IgD-negative memory B cell (primary cell): Measurements from ENCODE around the gene REPS2. TPM values are rescaled to one million over a fixed set of nuclear protein-coding genes. Genes with fewer than 3 reads are reported as not detected.

Experiments used
- H3K27ac Mint-ChIP-seq, 3 donors: one replicate each; pipeline ENCODE4 v1.8.0; 2020 to 2022; ENCODE audit warnings: mild to moderate bottlenecking in 3 of 3, mixed read lengths in 3 of 3, moderate library complexity in 1 of 3
- H3K27me3 Mint-ChIP-seq: one replicate; pipeline ENCODE4 v1.8.0; 2021; ENCODE audit warnings: mixed read lengths
- H3K36me3 Mint-ChIP-seq: one replicate; pipeline ENCODE4 v1.8.0; 2020; ENCODE audit warnings: mild to moderate bottlenecking, mixed read lengths
- H3K4me1 Mint-ChIP-seq, 3 donors: one replicate each; pipeline ENCODE4 v1.8.0; 2020 to 2022; ENCODE audit warnings: mixed read lengths in 3 of 3, mild to moderate bottlenecking in 1 of 3
- H3K4me3 Mint-ChIP-seq, 4 donors: one replicate each; pipeline ENCODE4 v1.8.0; 2020 to 2022; ENCODE audit warnings: mild to moderate bottlenecking in 4 of 4, mixed read lengths in 4 of 4, moderate library complexity in 3 of 4
- H3K9me3 Mint-ChIP-seq, 3 donors: one replicate each; pipeline ENCODE4 v1.8.0; 2020 to 2021; ENCODE audit warnings: mixed read lengths in 3 of 3, mild to moderate bottlenecking in 1 of 3
- polyA plus RNA-seq: library from polyadenylated mRNA; unstranded; fragments of 300-500 nt; fragmentation: Illumina TruSeq; gene quantifications from one replicate; pipeline ENCODE4 v1.2.3, GENCODE V29; 2021

Gene REPS2
- polyA plus RNA-seq, 1 donor from 2014 or later, result 1.3 TPM

DNA sequence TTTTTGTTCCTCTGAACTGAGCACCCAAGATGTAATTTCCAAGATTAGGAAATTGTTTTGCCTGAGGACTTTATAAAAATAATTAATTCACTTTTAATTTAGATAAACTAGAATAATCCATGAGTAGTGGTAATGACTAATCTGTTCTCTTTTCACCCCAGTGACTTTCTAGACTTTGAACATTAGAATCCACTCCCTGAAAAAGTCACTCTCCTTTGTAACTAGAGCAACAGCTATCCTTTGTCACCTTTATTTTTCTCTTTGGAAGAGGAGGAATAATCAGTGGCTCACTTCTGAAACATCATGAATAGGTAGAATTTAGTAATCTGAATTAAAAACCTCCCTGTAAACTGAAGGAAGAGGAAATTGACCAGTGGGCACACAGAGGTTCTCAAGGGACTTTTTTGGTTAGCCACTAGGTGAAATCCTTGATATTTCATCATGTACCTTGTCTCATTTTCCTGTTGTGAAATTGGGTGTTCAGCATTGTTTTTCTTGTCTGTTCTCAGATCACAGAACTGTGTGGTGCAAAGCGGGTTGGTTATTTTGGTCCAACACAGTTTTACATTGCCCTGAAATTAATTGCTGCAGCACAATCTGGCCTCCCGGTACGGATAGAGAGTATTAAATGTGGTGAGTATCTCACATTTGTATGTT, 59.4 kb downstream of the REPS2 start:
- Mint-ChIP-seq H3K4me3 (no peak overlapping the region), H3K36me3 (peaks cover 2% of the 10 kb centered on the region), H3K27me3 (peaks cover 8% of the 10 kb centered on the region), H3K4me1 (no peaks in the 10 kb centered on the region), H3K27ac (no peak overlapping the region), H3K9me3 (peaks cover 0 to 6% (median 4%) of the 10 kb centered on the region in 3 donors)

DNA sequence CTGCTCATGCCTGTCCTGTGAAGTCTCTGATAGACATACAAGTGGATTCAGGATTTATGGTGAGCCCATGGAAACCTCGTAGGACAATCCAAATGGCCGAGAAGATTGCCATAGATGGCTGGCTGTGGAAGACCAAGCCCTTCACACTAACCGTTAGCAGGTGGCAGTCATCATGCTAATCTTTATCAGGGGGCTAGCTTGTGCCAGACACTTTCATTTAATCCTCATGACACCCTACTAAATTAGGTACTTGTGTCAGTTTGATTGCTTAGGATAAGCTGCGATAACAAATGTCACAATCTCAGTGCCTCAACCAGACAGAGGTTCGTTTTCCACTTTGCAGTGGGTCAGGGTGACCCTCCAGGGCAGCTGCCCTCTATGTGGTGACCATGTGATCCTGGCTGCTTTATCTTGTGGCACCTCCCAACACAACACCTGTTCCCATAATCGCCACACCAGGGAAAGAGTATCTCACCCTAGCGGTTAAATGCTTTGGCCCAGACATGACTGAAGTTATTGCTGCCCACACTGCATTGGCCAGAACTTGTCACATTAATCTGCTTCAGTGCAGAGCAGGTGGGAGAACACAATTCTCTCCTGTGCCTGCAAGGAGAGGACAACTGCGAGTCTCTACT, 60.8 kb downstream of the REPS2 start:
- H3K36me3 Mint-ChIP-seq, result peaks cover 2% of the 10 kb centered on the region
- no peaks in the 10 kb centered on the region for H3K9me3 Mint-ChIP-seq
- peaks cover 3% of the 10 kb centered on the region for H3K27me3 Mint-ChIP-seq
- H3K4me1 Mint-ChIP-seq, result no peaks in the 10 kb centered on the region
- no peak overlapping the region for H3K27ac Mint-ChIP-seq
- no peak overlapping the region for H3K4me3 Mint-ChIP-seq

- peaks cover 5% of the 10 kb centered on the region for H3K27me3 Mint-ChIP-seq
- H3K36me3 Mint-ChIP-seq, result peaks cover 2% of the 10 kb centered on the region
- no peak overlapping the region for H3K4me3 Mint-ChIP-seq
- no peaks in the 10 kb centered on the region for H3K9me3 Mint-ChIP-seq
- no peaks in the 10 kb centered on the region for H3K4me1 Mint-ChIP-seq
- H3K27ac Mint-ChIP-seq, result peak overlapping the region in 1 of 3 donors; percentile 24
Observed at GRCh38 chrX:17009856-17010625, 63.6 kb downstream of the REPS2 start.

DNA sequence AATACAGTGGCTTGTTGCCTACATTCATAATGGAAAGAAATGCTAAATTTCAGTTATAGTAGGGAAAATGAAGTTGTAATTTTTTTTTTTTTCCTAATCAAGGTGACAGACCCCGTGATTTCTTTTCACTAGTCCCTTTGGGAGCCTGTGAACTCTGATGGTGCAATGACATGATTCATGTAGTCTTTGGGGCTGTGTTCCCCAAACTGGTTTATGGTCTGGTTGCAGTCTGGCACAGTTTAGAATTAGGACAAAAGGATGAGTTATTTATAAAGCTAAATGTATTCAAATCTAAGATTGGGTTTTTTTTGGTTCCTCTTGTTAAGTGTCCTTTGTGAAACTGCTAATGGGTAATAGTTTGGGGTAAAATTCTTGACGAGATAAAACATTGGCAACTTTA, 66.0 kb downstream of the REPS2 start:
- Mint-ChIP-seq H3K27me3 (peaks cover 3% of the 10 kb centered on the region), H3K9me3 (no peaks in the 10 kb centered on the region), H3K4me3 (no peak overlapping the region), H3K36me3 (peaks cover 2% of the 10 kb centered on the region), H3K4me1 (no peaks in the 10 kb centered on the region), H3K27ac (peak overlapping the region in 1 of 3 donors; percentile 92)

GRCh38 chrX:17014216-17014615, 67.8 kb downstream of the REPS2 start:
- no peaks in the 10 kb centered on the region for H3K9me3 Mint-ChIP-seq
- no peak overlapping the region for H3K27ac Mint-ChIP-seq
- no peaks in the 10 kb centered on the region for H3K36me3 Mint-ChIP-seq
- H3K4me1 Mint-ChIP-seq, result peaks cover 0 to 7% (median 0%) of the 10 kb centered on the region in 3 donors
- H3K27me3 Mint-ChIP-seq, result peaks cover 2% of the 10 kb centered on the region
- no peak overlapping the region for H3K4me3 Mint-ChIP-seq

DNA sequence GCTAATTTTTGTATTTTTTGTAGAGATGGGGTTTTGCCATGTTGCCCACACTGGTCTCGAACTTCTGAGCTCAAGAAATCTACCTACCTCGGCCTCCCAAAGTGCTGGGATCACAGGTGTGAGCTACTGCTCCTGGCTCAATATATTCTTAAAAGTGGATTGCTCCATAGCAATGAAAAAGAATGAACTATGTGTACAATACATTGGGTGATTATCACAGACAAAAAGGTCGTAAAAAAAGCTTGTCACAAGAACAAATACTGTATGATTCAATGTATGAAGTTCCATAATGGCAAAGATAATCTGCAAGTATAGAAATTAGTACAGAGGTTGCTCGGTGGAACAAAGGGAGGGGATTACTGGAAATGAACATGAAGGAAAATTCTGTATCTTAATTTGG, 70.7 kb downstream of the REPS2 start:
- Mint-ChIP-seq H3K9me3 (no peaks in the 10 kb centered on the region), H3K36me3 (no peaks in the 10 kb centered on the region), H3K4me1 (peaks cover 0 to 7% (median 4%) of the 10 kb centered on the region in 3 donors), H3K27me3 (peaks cover 2% of the 10 kb centered on the region), H3K4me3 (no peak overlapping the region), H3K27ac (no peak overlapping the region)

DNA sequence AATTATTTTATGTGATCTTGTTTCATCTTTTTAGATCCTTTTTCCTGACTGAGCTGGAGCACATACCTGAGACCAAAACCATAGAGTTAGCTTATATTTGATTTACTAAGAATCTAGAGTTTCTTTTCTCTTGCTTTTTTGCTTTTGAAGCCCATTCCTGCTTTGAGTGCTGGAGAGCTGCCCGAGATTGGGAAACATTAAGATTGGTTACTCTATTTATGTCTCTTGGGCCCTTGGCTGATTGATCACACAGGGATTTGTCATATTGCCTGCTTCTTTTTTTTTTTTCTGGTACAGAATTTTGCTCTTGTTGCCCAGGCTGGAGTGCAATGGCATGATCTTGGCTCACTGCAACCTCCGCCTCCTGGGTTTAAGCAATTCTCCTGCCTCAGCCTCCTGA, 73.9 kb downstream of the REPS2 start:
- peaks cover 0 to 2% (median 0%) of the 10 kb centered on the region in 3 donors for H3K9me3 Mint-ChIP-seq
- no peak overlapping the region for H3K27ac Mint-ChIP-seq
- H3K4me3 Mint-ChIP-seq, result no peak overlapping the region
- no peaks in the 10 kb centered on the region for H3K36me3 Mint-ChIP-seq
- peaks cover 1% of the 10 kb centered on the region for H3K27me3 Mint-ChIP-seq
- H3K4me1 Mint-ChIP-seq, result peaks cover 0 to 7% (median 4%) of the 10 kb centered on the region in 3 donors

GRCh38 chrX:17020851-17021821, 74.7 kb downstream of the REPS2 start:
- peaks cover 0 to 2% (median 0%) of the 10 kb centered on the region in 3 donors for H3K9me3 Mint-ChIP-seq
- no peak overlapping the region for H3K4me3 Mint-ChIP-seq
- H3K4me1 Mint-ChIP-seq, result peaks cover 0 to 7% (median 4%) of the 10 kb centered on the region in 3 donors
- H3K36me3 Mint-ChIP-seq, result no peaks in the 10 kb centered on the region
- peaks cover 1% of the 10 kb centered on the region for H3K27me3 Mint-ChIP-seq
- no peak overlapping the region for H3K27ac Mint-ChIP-seq

DNA sequence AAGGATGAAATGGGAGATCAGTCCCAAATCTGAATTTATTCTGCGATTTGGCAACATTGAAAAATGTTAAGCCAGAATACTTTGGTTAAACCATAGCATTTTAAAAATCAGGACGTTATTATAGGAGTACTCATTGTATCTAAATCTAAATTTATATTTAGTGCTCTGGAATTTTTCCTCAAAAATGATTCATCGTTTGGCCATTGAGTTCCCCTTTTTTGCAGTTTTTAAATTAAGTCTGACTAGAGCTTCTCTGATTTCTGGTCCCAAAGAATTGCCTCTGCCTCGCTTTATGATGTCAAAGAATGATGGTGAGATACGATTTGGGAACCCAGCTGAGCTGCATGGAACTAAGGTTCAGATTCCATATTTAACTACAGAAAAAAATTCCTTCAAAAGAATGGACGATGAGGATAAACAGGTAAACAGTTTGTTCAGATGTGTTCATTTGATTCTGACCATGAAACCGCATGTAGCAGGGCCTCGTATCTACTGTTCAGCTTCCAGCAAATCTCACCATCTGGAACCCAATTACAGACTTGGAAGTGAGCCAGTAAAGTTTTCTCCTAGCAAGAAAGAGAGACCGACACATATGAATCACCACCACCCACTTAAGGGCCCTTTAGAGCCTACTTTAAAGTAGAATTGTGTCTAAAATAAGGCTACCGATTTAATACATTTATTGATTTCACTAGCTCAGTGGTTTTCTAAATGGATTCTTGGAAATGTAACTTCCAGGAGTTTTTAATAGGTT, 75.6 kb downstream of the REPS2 start:
- Mint-ChIP-seq H3K36me3 (no peaks in the 10 kb centered on the region), H3K9me3 (peaks cover 0 to 2% (median 0%) of the 10 kb centered on the region in 3 donors), H3K4me1 (peaks cover 0 to 7% (median 4%) of the 10 kb centered on the region in 3 donors), H3K4me3 (no peak overlapping the region), H3K27ac (no peak overlapping the region), H3K27me3 (peaks cover 1% of the 10 kb centered on the region)

GRCh38 chrX:17023661-17024060, 77.2 kb downstream of the REPS2 start:
- Mint-ChIP-seq H3K4me3 (no peak overlapping the region), H3K36me3 (no peaks in the 10 kb centered on the region), H3K27ac (no peak overlapping the region), H3K27me3 (peaks cover 1% of the 10 kb centered on the region), H3K4me1 (peaks cover 0 to 4% (median 0%) of the 10 kb centered on the region in 3 donors), H3K9me3 (peaks cover 0 to 2% (median 0%) of the 10 kb centered on the region in 3 donors)

DNA sequence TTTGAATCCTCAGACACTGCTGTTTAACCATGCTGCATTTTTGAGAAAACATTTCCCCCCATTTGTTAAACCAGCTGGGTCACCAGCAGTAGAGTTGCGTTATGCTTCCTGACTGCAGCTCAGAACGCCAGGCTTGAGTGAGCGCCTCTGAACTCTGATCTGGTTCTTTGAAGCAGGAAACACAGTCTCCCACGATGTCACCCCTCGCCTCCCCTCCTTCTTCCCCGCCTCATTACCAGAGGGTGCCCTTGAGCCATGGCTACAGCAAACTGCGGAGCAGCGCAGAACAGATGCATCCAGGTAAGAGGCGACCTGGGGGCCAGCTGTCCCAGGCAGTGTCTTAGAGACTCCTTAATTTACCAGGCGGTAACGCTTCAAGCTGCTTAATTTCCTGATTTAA, 78.4 kb downstream of the REPS2 start:
- H3K9me3 Mint-ChIP-seq, result peaks cover 0 to 3% (median 0%) of the 10 kb centered on the region in 3 donors
- H3K36me3 Mint-ChIP-seq, result no peaks in the 10 kb centered on the region
- peaks cover 0 to 4% (median 0%) of the 10 kb centered on the region in 3 donors for H3K4me1 Mint-ChIP-seq
- no peak overlapping the region for H3K27ac Mint-ChIP-seq
- no peak overlapping the region for H3K4me3 Mint-ChIP-seq
- H3K27me3 Mint-ChIP-seq, result peaks cover 1% of the 10 kb centered on the region

GRCh38 chrX:17025621-17026302, 79.3 kb downstream of the REPS2 start:
- H3K4me3 Mint-ChIP-seq, result no peak overlapping the region
- H3K36me3 Mint-ChIP-seq, result no peaks in the 10 kb centered on the region
- peaks cover 0 to 4% (median 3%) of the 10 kb centered on the region in 3 donors for H3K4me1 Mint-ChIP-seq
- peaks cover 0 to 3% (median 0%) of the 10 kb centered on the region in 3 donors for H3K9me3 Mint-ChIP-seq
- peaks cover 1% of the 10 kb centered on the region for H3K27me3 Mint-ChIP-seq
- H3K27ac Mint-ChIP-seq, result no peak overlapping the region

DNA sequence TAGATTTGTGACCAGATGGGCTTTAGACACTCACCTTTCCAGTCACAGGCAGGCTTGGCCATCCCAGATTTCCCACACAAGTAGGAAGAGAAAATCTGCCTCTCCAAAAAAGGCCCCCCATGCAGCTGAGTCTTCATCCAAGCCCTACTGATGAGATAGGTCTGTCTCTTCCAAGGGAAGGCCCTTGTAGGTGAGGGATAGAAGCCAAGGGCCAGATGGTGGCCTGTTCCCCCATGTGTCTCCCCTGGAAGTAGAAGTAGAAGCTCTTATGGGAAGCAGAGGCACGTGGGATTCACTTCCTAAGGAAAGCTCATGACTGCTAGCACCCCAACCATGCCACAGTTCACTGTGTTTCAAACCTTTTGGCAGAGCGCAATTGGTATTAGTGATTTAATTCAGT, 81.5 kb downstream of the REPS2 start:
- Mint-ChIP-seq H3K27ac (no peak overlapping the region), H3K36me3 (no peaks in the 10 kb centered on the region), H3K4me3 (no peak overlapping the region), H3K9me3 (peaks cover 0 to 3% (median 0%) of the 10 kb centered on the region in 3 donors), H3K4me1 (peaks cover 0 to 3% (median 0%) of the 10 kb centered on the region in 3 donors), H3K27me3 (no peaks in the 10 kb centered on the region)
